GM21381 (cell line): Measurements from ENCODE around the gene IDH3A.

Source experiments
- ATAC-seq: cut with Tn5 transposase; IDR thresholded peaks from one replicate; pipeline ENCODE4 v1.9.1; 2021; ENCODE audit warnings: mild to moderate bottlenecking, moderate library complexity; ENCODE audit not compliant: unreplicated experiment

The IDH3A gene

DNA sequence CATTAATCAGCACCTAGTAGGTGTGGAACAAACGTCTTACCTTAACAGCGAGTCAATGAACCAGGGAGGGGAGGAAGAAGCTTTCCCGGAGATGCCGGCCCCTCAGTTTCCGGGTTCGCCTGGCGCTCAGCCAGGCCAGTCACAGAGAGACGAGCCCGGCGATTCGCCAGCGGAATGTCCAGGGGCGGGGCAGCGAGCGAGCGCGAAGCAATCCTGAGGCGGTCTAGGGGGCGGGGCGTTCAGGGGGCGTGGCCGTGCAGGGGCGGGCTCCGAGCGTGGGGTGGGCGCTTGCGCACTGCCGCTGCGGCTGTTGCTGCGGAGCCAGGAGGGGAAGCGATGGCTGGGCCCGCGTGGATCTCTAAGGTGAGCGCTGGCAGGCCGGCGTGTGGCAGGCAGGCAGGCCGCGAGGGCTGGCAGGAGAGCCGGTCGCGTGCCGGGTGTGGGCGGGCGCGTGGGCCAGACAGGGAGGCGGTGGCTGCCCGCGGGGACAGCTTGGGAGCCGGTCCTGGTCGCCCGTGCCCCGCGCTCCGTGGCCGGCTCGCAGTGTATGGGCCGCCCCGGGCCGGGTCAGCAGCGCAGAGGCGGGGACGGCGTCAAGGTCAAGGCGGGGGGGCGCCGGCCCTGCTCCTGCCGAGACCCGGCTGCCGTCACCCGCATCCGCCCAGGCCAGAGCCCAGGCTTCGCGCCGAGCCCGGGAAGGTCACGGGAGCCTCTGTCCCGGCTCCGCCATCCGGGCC is at the start of gene IDH3A:
TSS of gene IDH3A (plus strand) at position 295 of the 737 bp plus-strand sequence. CDS start at position 337, 42 bp downstream.
- peak; percentile 76 for ATAC-seq

DNA sequence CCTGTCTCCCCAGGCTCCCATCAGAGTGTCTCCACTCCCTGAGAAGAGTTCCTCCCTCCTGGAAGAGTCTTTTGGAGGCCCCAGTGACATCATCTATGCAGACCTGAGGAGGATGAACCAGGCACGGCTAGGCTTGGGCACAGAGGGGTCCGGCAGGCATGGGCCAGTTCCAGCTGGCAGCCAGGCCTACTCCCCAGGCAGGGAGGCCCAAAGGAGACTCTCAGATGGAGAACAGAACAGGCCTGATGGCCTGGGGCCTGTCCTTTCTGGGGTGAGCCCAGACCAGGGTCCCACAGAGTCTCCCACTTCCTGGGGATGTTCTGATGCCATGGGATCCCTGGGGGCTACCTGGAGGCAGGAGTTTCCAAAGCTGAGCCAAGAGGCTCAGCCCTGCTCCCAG is 48.3 kb upstream of the IDH3A start:
- ATAC-seq, result no peak

DNA sequence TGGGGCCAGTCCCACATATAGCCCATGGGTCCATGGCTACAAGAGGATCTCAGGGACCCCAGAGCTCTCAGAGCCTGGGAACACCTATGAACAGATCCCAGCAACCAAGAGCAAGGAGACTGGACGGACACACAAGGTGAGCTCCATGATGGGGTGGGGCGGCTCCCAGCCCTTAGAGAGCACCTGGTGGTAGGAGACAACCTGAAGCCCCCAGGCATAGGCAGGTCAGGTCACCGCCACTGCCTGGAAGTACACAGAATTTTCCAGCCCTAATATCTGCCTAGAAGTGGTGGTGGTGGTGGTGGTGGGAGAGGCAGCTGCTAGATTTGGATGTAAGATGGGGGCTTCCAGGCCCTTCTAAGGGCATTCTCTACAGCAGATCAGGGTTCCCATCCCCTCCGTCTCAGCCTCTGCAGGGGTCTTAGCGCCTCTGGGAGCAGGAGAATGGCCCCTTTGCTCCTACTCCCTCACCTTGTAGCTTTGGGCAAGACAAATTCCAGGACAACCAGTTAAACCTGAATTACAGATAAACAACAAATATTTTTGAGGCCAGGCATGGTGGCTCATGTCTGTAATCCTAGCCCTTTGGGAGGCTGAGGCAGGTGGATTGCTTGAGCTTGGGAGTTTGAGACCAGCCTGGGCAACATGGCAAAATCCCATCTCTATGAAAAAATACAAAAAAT is 47.6 kb upstream of the IDH3A start:
- no peak for ATAC-seq

DNA sequence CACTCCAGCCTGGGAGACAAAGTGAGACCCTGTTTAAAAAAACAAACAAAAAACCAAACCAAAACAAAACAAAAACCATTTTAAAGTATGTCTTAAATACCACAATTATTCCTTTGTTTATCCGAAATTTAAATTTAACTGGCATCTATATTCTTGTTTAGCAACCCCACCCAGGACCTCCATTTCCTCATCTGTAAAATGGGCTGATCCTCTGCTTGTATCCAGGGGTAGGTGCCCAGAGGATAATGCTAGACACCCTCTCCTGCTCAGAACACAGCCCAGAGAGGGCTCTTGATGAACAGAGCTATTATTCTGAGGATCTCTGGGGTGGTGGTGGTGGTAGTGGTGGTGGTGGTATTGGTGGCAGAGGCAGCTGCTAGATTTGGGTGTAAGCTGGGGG is 47.0 kb upstream of the IDH3A start:
- no peak for ATAC-seq

DNA sequence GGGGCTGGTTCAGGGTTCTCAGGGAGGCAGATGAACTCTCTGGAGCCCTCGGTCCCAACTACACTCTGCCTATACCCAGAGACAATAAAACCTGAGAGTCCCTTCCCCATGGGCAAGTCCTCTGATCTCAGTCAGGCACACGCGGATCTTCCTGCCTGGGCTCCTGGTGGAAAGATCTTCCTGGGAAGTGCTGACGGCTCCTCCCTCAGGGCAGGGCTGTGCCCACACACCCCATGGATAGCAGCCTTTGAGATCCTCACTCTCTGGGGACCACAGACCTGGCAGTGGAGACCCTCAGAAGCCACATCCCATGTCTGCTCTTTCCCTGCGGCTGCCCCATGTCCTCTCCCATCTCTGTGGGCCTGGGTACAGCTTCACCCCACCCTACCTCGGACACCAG is 46.4 kb upstream of the IDH3A start:
- ATAC-seq, result no peak

DNA sequence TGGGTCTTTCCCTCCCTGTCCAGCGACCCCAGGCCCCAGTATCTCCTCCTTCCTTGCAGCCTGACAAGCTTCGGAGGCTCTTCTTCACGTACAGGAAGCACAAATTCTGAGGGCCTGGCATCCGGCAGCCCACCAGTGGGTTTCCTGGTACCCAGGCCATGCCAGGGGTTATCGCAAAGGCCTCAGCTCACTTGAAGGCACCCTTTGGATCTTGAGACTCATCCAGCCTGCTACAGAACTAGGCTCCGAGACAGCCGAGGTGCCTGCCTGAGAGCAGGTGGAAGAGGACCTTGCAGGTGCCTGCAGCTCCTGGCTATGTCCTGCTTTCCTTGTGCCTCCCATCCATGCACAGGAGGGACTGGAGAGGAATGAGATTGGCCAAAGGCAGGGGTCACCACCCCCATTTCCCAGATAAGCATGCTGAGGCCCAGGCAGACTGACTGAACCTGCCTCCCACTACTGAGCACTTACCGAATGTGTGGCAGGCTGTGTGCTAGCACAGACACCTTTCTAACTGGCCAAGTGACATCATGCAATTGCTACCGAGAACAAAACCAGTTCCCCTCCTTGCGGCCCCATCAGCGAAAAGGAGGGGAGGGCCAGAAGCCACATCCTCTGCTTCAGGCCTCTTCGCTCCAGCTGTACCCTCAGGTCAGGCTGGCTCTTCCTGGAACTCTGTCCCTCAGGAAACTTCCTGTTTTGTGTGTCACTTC is 45.6 kb upstream of the IDH3A start:
- ATAC-seq, result peak; percentile 86

DNA sequence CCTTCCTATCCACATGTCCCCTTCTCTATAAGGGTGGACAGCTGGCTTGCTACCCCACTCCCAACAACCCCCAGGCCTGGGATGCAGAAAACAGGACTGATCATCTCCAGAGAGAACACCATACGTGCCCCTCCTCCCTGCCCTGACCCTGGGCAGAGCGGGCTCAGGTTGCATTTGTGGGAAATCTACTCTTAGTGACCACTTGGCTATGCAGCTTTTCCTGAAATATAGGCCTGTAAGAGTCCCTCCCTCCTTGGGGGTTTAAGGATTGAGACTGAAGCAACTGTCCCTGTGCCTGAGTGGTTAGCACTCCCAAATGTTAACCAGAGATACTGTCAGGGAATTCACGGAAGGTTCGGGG is 45.1 kb upstream of the IDH3A start:
- ATAC-seq, result peak; percentile 16

DNA sequence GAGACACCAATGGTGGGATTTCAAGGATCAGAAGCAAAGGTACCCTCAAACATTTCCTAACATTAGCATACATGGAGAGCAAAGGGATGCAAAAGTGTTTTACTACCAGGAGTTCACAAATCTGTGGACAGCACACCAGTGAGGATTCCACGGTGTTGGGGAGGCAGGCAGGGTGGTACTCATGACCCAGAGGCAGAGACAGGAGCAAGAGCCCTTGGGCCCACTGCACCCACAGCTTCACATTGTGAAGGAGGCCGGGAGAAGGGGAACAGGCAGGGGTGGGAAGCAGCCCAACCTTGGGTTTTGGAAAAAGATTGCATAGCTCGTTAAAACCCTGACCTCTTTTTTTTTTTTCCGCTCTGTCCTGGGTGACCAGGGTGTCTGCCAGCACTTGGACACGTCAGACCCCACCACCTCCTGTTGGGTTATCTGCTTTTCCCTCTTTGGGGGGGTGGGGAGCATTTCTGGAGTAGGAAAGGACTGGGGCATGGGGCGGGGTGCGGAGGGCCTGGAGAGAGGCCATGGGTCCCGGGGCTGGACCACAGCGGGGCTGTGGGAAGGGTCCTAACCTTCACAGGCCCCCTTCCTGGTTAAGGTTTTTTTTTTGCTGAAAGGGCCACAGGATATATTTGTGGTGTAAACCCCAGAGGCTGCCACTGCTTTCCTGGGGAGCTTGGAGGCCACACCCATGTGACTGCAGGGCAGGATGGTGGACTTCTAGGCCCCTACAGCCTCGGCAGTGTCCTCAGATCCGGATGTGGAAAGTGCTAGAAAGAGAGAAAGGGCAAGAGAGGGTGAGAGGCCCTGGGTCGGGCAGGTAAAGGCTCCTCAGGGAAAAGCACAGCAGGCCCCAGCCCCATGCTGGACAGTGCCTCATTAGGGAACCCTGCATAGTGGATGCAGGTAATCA is 44.3 kb upstream of the IDH3A start:
- no peak for ATAC-seq

DNA sequence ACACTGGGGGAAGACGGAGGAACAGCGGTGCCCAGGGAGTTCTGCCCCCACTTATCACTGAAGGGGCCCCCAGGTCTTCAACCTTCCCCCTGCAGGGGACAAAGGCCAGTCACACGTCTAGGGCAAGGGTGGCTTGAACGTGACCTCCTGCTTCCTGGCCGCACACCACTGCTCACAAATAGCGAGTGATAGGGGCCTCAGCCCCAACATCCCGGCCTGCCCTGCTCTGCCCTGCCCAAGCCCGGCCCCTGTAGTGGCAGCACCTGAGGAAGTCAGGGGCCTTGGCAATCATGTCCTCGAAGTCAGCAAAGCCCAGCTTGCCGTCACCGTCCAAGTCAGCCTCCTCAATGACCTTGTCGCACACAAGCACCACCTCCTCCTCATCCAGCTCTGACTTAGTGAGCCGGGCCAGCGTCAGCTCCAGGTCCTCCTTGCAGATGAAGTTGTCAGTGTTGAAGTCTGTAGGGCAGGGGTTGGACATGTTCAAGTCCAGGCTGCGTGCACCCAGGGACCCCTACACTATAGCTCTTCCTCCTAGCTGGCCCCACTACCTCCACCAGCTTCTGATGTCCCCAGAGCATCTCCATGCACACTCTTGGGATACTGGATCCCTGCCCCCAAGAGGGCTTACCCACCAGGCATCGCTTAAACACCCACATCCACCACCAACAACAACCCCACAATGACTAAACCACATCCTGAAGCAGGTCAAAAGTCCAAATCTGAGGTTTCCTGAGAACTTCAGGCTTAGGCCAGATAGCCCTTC is 43.5 kb upstream of the IDH3A start:
- ATAC-seq, result no peak

DNA sequence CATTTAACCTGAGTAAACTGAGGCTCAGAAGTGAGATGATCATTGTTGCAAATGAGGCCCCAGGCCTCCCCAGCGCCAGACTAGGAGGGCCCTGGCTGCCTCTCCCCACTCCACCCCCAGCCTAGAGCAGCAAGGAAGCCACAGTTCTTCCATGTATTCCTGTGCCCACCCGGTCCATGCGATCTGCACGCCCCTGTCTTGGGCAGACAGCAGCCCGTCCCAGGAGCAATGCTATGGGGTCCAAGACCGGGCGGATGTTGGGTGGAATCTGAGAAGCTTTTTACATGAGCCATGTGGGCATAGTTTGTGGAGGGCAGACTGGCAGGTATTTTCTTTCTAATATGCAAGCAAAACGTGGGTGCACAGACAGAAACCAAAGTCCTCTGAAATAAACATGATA is 41.7 kb upstream of the IDH3A start:
- no peak for ATAC-seq

DNA sequence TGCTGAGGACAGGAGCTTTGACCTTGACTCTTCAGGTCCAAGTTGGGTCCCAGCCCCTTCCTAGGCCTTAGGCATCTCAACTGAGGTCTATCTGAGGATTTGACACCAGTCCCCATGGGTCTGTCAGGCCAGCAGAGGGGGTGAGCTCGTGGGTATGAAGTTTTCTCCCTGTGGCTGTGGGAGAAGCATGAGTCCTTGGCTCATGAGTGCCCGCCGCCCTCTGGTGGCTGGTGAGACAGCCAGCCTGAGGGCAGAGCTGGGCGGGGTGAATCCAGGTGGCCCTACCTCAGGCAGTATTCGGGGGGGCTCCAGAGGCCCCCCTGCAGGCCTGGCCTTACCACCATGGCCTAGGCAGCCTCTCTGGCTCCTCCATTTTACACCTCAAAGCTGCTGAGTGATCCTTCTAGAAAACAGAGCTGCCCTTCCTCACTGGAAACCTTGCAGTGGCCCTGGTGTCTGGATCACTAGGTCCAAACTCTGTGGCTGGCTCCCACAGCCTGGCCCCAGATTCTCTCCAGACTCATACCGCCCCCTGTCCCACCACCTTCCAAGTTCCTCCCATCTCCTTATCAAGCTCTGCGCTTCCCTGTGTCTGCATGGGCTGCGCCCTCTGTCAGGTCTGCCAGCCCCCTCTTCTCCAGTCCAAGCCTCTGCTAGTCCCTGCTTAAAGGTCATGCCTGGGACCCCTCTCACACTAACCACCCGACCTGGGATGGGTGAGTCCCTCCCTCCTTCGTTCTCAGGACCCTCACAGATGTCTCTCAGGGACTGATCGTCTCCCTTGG is 40.7 kb upstream of the IDH3A start:
- ATAC-seq, result no peak

DNA sequence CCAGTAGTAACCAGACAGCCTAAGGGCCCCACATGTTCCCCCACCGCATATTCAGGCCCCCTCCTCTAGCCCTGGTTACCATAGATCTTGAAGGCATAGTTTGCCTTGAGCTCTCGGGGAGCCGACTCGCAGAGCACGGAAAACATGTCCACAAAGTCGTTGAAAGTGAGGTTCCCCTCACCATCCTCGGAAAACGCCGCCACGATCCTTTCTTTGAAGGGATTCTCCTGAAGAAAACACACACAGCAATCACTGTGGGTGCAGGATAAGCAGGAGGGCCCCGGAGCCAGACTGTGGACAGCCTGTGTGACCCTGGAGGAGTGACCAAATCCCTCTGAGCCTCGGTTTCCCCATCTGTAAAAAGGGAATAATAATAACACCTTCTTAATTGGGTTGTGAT is 40.0 kb upstream of the IDH3A start:
- ATAC-seq, result no peak

DNA sequence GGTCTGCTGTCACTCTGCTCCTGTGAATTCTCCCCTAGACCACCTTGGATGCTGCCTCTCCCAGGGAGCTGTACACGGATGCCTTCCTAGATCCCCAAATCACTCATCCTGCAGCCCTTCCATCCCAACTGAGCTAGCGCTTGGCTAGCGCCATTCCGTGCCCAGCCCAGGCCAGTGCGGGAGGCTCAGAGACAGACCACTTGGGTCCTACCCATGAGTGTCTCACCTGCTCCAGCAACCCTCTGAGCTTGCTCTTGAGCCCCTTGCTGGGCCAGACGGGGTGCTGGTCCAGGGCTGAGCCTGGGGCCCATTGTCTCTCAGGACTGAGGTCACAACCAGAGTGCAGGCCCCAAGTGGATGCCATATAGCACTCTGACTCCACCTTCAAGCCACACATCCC is 39.1 kb upstream of the IDH3A start:
- ATAC-seq, result no peak

DNA sequence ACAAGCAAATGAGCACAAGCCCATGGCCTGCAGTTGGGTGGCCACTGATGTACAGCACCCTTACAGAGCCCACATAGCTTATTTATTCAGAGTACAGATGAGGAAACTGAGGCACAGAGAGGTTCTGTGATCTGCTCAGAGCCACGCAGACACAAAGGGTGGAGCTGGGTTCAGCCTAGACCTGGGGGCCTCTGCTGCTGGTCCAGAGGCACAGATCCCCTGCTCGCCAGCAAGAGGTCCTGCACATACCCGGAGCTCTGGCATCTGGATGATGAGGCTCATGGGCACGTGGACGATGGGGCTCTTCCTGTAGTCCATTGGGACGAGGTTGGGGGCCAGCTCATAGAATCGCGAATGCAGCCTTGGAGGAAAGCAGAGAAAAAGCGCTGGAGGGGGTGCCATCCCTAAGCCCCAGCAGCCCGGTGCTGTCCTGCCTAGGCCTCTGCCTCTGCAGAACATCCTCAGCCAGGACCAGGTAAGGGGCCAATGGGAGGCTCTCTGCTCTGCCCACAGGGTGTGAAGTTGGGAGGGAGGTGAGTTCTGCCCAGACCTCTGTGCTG is 38.2 kb upstream of the IDH3A start:
- no peak for ATAC-seq

DNA sequence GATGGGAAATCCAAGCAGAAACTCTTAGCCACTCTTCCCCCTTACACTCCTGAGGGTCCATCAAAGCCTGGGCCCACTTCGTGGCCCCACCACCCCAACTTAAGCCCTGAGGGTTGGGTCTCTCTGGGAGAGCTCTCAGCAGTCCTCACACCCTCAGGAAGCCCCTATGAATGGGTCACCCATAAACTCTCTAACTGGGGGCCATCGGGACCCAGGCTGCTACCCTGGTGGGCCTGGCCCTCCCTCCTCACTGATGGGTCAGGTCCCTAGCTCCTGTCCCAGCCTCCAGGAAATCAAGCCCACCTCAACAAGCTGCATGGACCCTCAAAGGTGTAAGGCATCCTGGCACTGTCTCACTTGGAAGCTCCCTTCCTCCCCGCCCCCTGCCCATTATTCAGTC is 37.4 kb upstream of the IDH3A start:
- ATAC-seq, result no peak

DNA sequence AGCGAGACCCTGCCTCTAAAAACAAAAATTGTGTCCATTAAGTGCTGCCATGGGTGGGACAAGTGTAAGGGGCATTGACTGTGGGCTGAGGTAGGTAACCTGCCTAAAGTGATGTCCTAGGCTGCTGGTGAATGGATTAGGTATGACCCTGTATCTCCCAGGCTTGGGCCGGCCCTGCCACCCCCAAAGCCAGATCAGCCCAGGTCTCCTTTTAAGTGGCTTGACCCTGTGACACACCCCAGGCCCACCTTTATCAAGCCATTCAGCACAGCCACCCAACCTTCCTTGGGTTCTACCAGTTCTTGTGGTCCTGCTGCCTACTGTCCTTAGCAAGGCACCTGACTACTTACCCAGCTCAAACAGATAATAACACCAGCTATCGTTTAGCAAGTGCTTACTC is 36.6 kb upstream of the IDH3A start:
- no peak for ATAC-seq

DNA sequence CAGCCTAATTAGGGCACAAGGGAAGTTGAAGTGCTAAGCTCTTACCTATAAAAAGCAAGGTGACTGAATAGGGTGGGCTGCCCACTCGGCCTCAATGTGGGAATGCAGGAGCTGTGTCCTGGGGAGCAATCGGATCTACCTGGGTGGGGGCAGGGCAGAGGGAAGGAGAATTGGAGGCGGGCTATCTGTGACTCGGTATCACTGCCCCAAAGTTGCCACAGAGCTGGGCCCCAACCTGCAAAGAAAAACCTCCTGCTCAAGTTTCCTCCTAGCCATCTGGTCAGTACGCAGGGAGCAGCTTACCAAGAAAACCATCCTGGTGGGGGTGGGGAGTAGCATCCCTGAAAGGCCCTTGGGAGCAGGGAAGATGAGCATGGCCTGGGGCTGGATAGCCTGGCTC is 28.6 kb upstream of the IDH3A start:
- no peak for ATAC-seq

DNA sequence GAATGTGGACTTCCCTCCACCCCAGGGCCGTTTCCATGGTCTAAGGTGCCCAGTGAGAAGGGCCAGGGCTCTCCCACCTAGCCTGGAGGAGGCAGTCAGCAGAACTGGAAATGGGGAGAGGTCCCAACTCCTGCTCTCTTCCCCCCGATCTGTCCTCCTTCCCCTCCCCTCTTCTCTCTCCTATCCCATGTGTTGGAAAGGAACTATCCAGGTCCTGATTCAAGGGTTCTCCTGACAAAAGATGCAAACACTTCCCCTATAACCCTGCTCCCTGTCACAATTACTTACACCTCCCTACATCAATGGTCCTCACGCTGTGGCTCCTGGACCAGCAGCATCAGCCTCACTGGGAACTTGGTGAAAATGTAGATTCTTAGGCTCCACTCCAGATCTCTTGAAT is 23.9 kb upstream of the IDH3A start:
- no peak for ATAC-seq

DNA sequence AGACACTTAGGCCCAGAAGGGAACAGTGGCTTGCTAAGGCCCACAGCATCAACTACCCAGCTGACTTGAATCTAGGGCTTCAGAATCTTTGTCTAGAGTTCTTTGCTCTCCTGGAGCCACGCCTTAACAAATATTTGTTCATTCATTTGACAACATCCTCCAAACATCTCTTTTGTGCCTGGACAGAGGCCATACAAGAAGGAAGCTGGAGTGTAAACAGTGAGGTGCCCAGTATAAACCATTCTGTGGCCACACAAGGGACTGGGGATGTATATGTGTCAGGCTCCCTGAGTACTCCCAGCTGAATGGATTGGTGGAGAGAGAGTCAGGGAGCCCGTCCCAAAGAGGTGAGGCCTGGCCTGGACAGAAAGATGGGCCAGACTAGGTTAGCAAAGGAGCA is 21.3 kb upstream of the IDH3A start:
- ATAC-seq, result no peak
